Epithelial cell of proximal tubule (primary cell): ENCODE data around the gene LY6G5B. TPM values are rescaled to one million over a fixed set of nuclear protein-coding genes. Genes with fewer than 3 reads are reported as not detected.

Source experiments
- DNase-seq: peaks from one replicate; pipeline ENCODE4 v3.0.0-alpha.2; 2011; ENCODE audit warnings: low read depth
- H3K4me3 ChIP-seq: 2 replicates; pipeline ENCODE4 v1.5.1; 2011; ENCODE audit warnings: low read depth, mild to moderate bottlenecking, low read length
- total RNA-seq: library from RNA; depleted of rRNA; stranded (reverse); fragments of >200 nt; gene quantifications from 2 replicates; pipeline ENCODE4 v1.2.3, GENCODE V29; 2015
- TF ChIP-seq, protein P1 (sequence below): conservative IDR thresholded peaks from 2 replicates; pipeline ENCODE4 v1.5.1; 2012; ENCODE audit warnings: low read depth, mild to moderate bottlenecking, low read length

Gene LY6G5B
- total RNA-seq, 1 donor from 2014 or later = 4.0 TPM

DNA sequence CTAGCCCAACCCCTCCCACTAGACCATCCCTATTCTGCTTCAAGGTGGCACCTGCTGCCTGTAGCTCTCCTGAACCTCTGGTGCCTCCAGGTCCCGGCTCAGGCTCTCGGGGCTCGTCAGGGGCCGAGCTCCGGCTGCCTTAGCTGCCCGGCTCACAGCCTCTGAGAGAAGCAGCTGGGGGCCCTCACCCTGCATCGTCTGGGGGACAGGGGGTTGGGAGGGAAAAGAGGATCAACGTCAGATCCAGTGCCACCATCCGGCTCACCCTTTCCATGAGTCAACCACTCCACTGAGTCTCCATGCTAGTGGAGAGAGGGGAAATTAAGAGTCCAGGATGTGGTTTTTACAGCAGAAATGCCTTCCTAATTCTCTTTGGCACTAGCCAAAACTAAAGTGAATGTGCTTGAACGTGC lies 30.3 kb upstream of the LY6G5B start:
- DNase-seq = no peak
- no peak overlapping the region for H3K4me3 ChIP-seq
- TF ChIP-seq, protein P1, sequence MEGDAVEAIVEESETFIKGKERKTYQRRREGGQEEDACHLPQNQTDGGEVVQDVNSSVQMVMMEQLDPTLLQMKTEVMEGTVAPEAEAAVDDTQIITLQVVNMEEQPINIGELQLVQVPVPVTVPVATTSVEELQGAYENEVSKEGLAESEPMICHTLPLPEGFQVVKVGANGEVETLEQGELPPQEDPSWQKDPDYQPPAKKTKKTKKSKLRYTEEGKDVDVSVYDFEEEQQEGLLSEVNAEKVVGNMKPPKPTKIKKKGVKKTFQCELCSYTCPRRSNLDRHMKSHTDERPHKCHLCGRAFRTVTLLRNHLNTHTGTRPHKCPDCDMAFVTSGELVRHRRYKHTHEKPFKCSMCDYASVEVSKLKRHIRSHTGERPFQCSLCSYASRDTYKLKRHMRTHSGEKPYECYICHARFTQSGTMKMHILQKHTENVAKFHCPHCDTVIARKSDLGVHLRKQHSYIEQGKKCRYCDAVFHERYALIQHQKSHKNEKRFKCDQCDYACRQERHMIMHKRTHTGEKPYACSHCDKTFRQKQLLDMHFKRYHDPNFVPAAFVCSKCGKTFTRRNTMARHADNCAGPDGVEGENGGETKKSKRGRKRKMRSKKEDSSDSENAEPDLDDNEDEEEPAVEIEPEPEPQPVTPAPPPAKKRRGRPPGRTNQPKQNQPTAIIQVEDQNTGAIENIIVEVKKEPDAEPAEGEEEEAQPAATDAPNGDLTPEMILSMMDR = no peak

DNA sequence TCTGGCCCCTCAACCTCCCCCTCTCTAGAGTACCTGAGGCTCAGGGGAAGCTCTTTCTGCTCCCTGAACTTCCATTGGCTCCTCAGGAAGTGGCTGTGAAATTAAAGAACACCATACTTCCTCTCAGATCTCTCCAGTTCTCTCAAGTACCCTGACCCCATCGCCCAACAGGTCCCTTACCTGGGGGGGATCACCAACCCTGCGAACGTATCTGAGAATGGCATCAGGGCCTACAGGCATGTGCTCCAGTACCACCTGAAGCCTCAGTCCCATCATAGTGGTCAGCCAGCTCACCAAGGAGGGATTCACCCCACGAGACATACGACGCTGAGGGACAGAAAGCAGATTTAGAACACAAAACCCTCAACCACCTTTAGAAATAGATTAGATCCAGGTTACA lies 29.2 kb upstream of the LY6G5B start:
- no peak overlapping the region for H3K4me3 ChIP-seq
- TF ChIP-seq, protein P1 = no peak
- no peak for DNase-seq

- TF ChIP-seq, protein P1 = no peak
- no peak overlapping the region for H3K4me3 ChIP-seq
- no peak for DNase-seq
These were observed 28.4 kb upstream of the LY6G5B start for GRCh38 chr6:31641370-31641769.

- DNase-seq = no peak
- TF ChIP-seq, protein P1 = no peak
- no peak overlapping the region for H3K4me3 ChIP-seq
These were observed 26.8 kb upstream of the LY6G5B start for GRCh38 chr6:31642798-31643570.

DNA sequence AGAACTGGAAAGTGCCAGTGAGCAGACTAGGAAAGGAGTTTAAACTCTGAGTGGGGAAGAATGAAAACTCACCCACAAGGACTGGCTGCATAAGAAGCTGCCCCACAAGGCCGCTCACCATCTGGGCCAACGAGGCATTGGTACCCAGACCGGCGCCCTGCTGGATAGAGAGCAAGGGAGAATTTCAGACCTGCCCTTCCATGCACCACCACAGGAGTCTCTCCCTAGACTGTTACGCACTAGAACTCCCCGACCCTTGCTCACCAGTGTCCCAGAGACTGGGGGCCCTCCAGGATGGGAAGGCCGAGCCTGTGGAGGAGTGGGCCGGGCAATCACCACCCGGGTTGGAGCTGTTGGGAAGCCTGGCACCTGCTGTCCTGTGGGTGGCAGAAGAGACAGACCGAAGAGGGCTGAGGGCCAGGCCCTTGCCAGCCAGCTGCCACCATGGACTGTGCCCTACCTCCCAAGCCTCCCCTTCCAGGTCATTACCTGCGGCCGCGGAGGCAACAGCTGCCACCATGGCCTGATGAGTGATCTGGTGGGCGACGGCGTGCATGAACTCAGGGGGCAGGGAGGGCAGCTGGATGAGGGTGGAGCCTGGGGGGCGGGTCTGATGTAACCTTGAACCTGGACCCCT lies 25.8 kb upstream of the LY6G5B start:
- TF ChIP-seq, protein P1 = no peak

GRCh38 chr6:31645325-31645724 lies 24.5 kb upstream of the LY6G5B start:
- DNase-seq = no peak
- TF ChIP-seq, protein P1 = no peak
- H3K4me3 ChIP-seq = no peak overlapping the region

More for the DNA sequence above, 25.8 kb upstream of the LY6G5B start:
- DNase-seq = no peak
- H3K4me3 ChIP-seq = no peak overlapping the region

GRCh38 chr6:31651602-31652191 lies 18.1 kb upstream of the LY6G5B start:
- TF ChIP-seq, protein P1 = no peak
- peak overlapping the region; percentile 84 for H3K4me3 ChIP-seq
- DNase-seq = no peak
